H9 (cell line): Measurements from ENCODE around the gene GTF3C1. TPM values are rescaled to one million over a fixed set of nuclear protein-coding genes. Genes with fewer than 3 reads are reported as not detected.

Experiments
- DNase-seq: peaks from one replicate; pipeline ENCODE4 v3.0.0-alpha.2; 2017
- H2AFZ ChIP-seq: one replicate; pipeline ENCODE4 v1.6.1; 2013; ENCODE audit warnings: mild to moderate bottlenecking, low read length, control low read depth, moderate library complexity
- H2AK5ac ChIP-seq: 2 replicates; pipeline ENCODE4 v1.6.1; 2013; ENCODE audit warnings: low read length, control low read depth, mixed read lengths; ENCODE audit not compliant: insufficient read length
- H2BK120ac ChIP-seq: one replicate; pipeline ENCODE4 v1.6.1; 2013; ENCODE audit warnings: low read depth, mild to moderate bottlenecking, low read length, control low read depth, inconsistent platforms; ENCODE audit not compliant: poor library complexity, severe bottlenecking
- H2BK12ac ChIP-seq: 2 replicates; pipeline ENCODE4 v1.6.1; 2013; ENCODE audit warnings: low read length, control low read depth, mixed read lengths, low read depth; ENCODE audit not compliant: insufficient read length
- H2BK15ac ChIP-seq: 2 replicates; pipeline ENCODE4 v1.6.1; 2013; ENCODE audit warnings: low read depth, low read length, control low read depth
- H2BK20ac ChIP-seq: one replicate; pipeline ENCODE4 v1.6.1; 2013; ENCODE audit warnings: low read depth, mild to moderate bottlenecking, low read length, control low read depth, inconsistent platforms; ENCODE audit not compliant: poor library complexity, severe bottlenecking
- H2BK5ac ChIP-seq: 2 replicates; pipeline ENCODE4 v1.6.1; 2013; ENCODE audit warnings: low read length, control low read depth, mixed read lengths; ENCODE audit not compliant: insufficient read length
- H3K14ac ChIP-seq: 2 replicates; pipeline ENCODE4 v1.6.1; 2013; ENCODE audit warnings: low read length, control low read depth; ENCODE audit not compliant: insufficient read depth
- H3K18ac ChIP-seq: 2 replicates; pipeline ENCODE4 v1.6.1; 2013; ENCODE audit warnings: low read depth, mild to moderate bottlenecking, mixed read lengths, low read length, control low read depth; ENCODE audit not compliant: insufficient read length
- H3K23ac ChIP-seq: 2 replicates; pipeline ENCODE4 v1.6.1; 2013; ENCODE audit warnings: low read length, control low read depth, mixed read lengths, low read depth; ENCODE audit not compliant: insufficient read length
- H3K23me2 ChIP-seq: 2 replicates; pipeline ENCODE4 v1.6.1; 2013; ENCODE audit warnings: low read depth, mild to moderate bottlenecking, mixed read lengths, low read length, control low read depth; ENCODE audit not compliant: insufficient read length, poor library complexity, severe bottlenecking
- H3K27ac ChIP-seq: 2 replicates; pipeline ENCODE4 v1.5.1; 2013; ENCODE audit warnings: low read length, control low read depth, mixed read lengths, low read depth; ENCODE audit not compliant: insufficient read length
- H3K27me3 ChIP-seq: 2 replicates; pipeline ENCODE4 v1.6.1; 2013; ENCODE audit warnings: low read length, control low read depth, inconsistent platforms; ENCODE audit not compliant: insufficient read depth
- H3K4ac ChIP-seq: 2 replicates; pipeline ENCODE4 v1.6.1; 2013; ENCODE audit warnings: low read depth, mild to moderate bottlenecking, control low read depth, inconsistent platforms, low read length, moderate library complexity
- H3K4me1 ChIP-seq: 2 replicates; pipeline ENCODE4 v1.6.1; 2013; ENCODE audit warnings: low read length, control low read depth, inconsistent platforms; ENCODE audit not compliant: insufficient read depth
- H3K4me2 ChIP-seq: 2 replicates; pipeline ENCODE4 v1.6.1; 2013; ENCODE audit warnings: low read length, control low read depth, mixed read lengths; ENCODE audit not compliant: insufficient read length, insufficient read depth
- H3K56ac ChIP-seq: 2 replicates; pipeline ENCODE4 v1.6.1; 2013; ENCODE audit warnings: low read depth, mild to moderate bottlenecking, mixed read lengths, low read length, control low read depth; ENCODE audit not compliant: insufficient read length
- H3K79me1 ChIP-seq: 2 replicates; pipeline ENCODE4 v1.6.1; 2013; ENCODE audit warnings: low read depth, mild to moderate bottlenecking, moderate library complexity, low read length, control low read depth, inconsistent platforms; ENCODE audit not compliant: insufficient read depth, poor library complexity, severe bottlenecking
- H3K79me2 ChIP-seq: 2 replicates; pipeline ENCODE4 v1.6.1; 2013; ENCODE audit warnings: low read length, control low read depth, inconsistent platforms; ENCODE audit not compliant: insufficient read depth
- H3K9ac ChIP-seq: 2 replicates; pipeline ENCODE4 v1.6.1; 2013; ENCODE audit warnings: low read length, control low read depth, mixed read lengths; ENCODE audit not compliant: insufficient read length; ENCODE audit errors: extremely low read depth
- H3K9me3 ChIP-seq: one replicate; pipeline ENCODE4 v1.6.1; 2013; ENCODE audit warnings: low read depth, low read length, inconsistent platforms; ENCODE audit not compliant: control insufficient read depth
- H3T11ph ChIP-seq: one replicate; pipeline ENCODE4 v1.6.1; 2013; ENCODE audit warnings: mild to moderate bottlenecking, low read length, control low read depth, inconsistent platforms
- H4K20me1 ChIP-seq: one replicate; pipeline ENCODE4 v1.6.1; 2013; ENCODE audit not compliant: control insufficient read depth, insufficient read length, insufficient read depth
- H4K5ac ChIP-seq: 2 replicates; pipeline ENCODE4 v1.6.1; 2013; ENCODE audit warnings: low read depth, mild to moderate bottlenecking, mixed read lengths, low read length, control low read depth; ENCODE audit not compliant: insufficient read length
- H4K8ac ChIP-seq: replicated peaks from 2 replicates; pipeline ENCODE4 v1.6.1; 2013; ENCODE audit warnings: low read length, control low read depth, mixed read lengths, low read depth; ENCODE audit not compliant: insufficient read length
- H4K91ac ChIP-seq: 2 replicates; pipeline ENCODE4 v1.6.1; 2013; ENCODE audit warnings: low read depth, mild to moderate bottlenecking, moderate library complexity, mixed read lengths, low read length, control low read depth; ENCODE audit not compliant: insufficient read length
- H3K27ac Mint-ChIP-seq, 3 experiments: 2 replicates in 2 of 3; 3 replicates in 1 of 3; pipeline ENCODE4 v1.8.0; 2020 to 2021; ENCODE audit warnings: mixed read lengths in 3 of 3, mild to moderate bottlenecking in 1 of 3, moderate library complexity in 1 of 3
- H3K27me3 Mint-ChIP-seq: 2 replicates; pipeline ENCODE4 v1.8.0; 2021; ENCODE audit warnings: low read depth, mild to moderate bottlenecking, moderate library complexity, mixed read lengths
- H3K36me3 Mint-ChIP-seq, 3 experiments: 2 replicates in 2 of 3; 3 replicates in 1 of 3; pipeline ENCODE4 v1.8.0; 2020 to 2021; ENCODE audit warnings: low read depth in 3 of 3, mixed read lengths in 3 of 3; ENCODE audit not compliant: insufficient read depth in 1 of 3
- H3K4me1 Mint-ChIP-seq, 2 experiments: 2 replicates each; pipeline ENCODE4 v1.8.0; 2020; ENCODE audit warnings: mixed read lengths in 2 of 2
- H3K4me3 Mint-ChIP-seq, 2 experiments: 2 replicates in 1 of 2; 3 replicates in 1 of 2; pipeline ENCODE4 v1.8.0; 2020 to 2021; ENCODE audit warnings: mild to moderate bottlenecking in 2 of 2, mixed read lengths in 2 of 2, moderate library complexity in 1 of 2
- H3K9me3 Mint-ChIP-seq, 2 experiments: 2 replicates in 1 of 2; 3 replicates in 1 of 2; pipeline ENCODE4 v1.8.0; 2020; ENCODE audit warnings: mild to moderate bottlenecking in 2 of 2, mixed read lengths in 2 of 2, moderate library complexity in 1 of 2
- WGBS: extraction: QIAGEN DNeasy Blood & Tissue Kit; methylation state at CpG from one replicate; pipeline ENCODE4 v1.1.7; 2013; ENCODE audit warnings: missing lambda C conversion rate, low lambda C conversion rate, mixed read lengths; ENCODE audit not compliant: insufficient read length; ENCODE audit errors: extremely low coverage; 5-methylcytosine and 5-hydroxymethylcytosine counted together
- total RNA-seq: library from RNA; stranded (reverse); gene quantifications from 2 replicates; pipeline ENCODE4 v1.2.1, GENCODE V29; 2021
- TF ChIP-seq, protein P1 (sequence below): fragments of 200-600 bp; sonication (generic); conservative IDR thresholded peaks from 3 replicates; pipeline ENCODE4 v1.8.0; 2021; ENCODE audit warnings: antibody characterized with exemption, mild to moderate bottlenecking

The GTF3C1 gene
- total RNA-seq, 1 experiment from 2014 or later = 113 TPM

DNA sequence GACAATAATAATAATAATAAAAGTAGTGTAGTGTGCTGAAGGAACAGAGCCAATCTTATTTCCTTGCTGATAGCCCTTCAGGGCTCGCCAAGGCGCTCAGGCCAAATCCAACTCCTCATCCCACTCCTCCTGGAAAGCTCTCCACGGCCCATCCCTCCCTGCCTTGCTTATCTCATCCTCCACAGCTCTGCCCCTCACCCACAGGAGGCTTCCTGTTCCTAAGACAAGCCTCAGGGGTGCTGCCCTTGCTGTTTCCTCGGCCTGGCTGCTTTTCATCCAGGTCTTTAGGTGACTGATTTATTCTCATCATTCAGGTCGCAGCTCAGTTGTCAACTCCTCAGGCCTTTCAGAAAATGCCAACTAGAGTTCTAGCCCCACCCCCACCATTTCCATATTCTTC lies 11.2 kb downstream of the GTF3C1 start:
- Histone ChIP-seq H3K27me3 (no peaks in the 10 kb centered on the region), H2AK5ac (no peak overlapping the region), H2BK15ac (no peak overlapping the region), H2BK20ac (no peak overlapping the region), H3K9me3 (no peaks in the 10 kb centered on the region), H3K27ac (no peak overlapping the region), H2BK12ac (no peak overlapping the region), H4K8ac (no peak overlapping the region), H3K18ac (no peak overlapping the region), H3K56ac (no peak overlapping the region), H3K4me1 (no peaks in the 10 kb centered on the region), H3K23me2 (no peaks in the 10 kb centered on the region), H3K9ac (no peak overlapping the region), H4K5ac (no peak overlapping the region), H3K23ac (no peak overlapping the region), H2BK120ac (no peak overlapping the region), H2AFZ (no peak overlapping the region), H2BK5ac (no peak overlapping the region), H3T11ph (no peak overlapping the region), H3K4me2 (no peak overlapping the region), H3K79me2 (no peaks in the 10 kb centered on the region), H4K91ac (no peak overlapping the region), H4K20me1 (no peaks in the 10 kb centered on the region), H3K4ac (no peak overlapping the region), H3K14ac (no peak overlapping the region), H3K79me1 (no peaks in the 10 kb centered on the region)
- H3K4me1 Mint-ChIP-seq = no peaks in the 10 kb centered on the region
- TF ChIP-seq, protein P1, sequence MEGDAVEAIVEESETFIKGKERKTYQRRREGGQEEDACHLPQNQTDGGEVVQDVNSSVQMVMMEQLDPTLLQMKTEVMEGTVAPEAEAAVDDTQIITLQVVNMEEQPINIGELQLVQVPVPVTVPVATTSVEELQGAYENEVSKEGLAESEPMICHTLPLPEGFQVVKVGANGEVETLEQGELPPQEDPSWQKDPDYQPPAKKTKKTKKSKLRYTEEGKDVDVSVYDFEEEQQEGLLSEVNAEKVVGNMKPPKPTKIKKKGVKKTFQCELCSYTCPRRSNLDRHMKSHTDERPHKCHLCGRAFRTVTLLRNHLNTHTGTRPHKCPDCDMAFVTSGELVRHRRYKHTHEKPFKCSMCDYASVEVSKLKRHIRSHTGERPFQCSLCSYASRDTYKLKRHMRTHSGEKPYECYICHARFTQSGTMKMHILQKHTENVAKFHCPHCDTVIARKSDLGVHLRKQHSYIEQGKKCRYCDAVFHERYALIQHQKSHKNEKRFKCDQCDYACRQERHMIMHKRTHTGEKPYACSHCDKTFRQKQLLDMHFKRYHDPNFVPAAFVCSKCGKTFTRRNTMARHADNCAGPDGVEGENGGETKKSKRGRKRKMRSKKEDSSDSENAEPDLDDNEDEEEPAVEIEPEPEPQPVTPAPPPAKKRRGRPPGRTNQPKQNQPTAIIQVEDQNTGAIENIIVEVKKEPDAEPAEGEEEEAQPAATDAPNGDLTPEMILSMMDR = no peak
- H3K36me3 Mint-ChIP-seq = peaks cover 66 to 85% (median 85%) of the 10 kb centered on the region in 3 experiments
- H3K27me3 Mint-ChIP-seq = no peaks in the 10 kb centered on the region
- no peak for DNase-seq
- H3K27ac Mint-ChIP-seq = peak overlapping the region in 2 of 3 experiments; percentile 89 to 95; a peak in 4 of 7 replicates
- H3K9me3 Mint-ChIP-seq = no peaks in the 10 kb centered on the region
- H3K4me3 Mint-ChIP-seq = no peak overlapping the region
- no CpG with 5 or more reads among the region's 5 CpGs for WGBS
